SK-N-SH treated with all-trans-retinoic acid at 6 μM for 48 hours (cell line): ENCODE results near the gene AKT3.

Source experiments
- ATAC-seq: fragments of 200-7000 bp; cut with Tn5 transposase; 3 replicates; pipeline ENCODE4 v1.9.1; 2020; ENCODE audit warnings: mild to moderate bottlenecking, moderate library complexity
- ARNTL ChIP-seq: fragments of 450-650 bp; formaldehyde crosslinking; IDR thresholded peaks from 2 replicates; pipeline ENCODE4 v1.5.0; 2020; ENCODE audit warnings: low read depth, mild to moderate bottlenecking, moderate library complexity, borderline replicate concordance
- BACH2 ChIP-seq: fragments of 250-450 bp; sonication (Bioruptor Pico); IDR thresholded peaks from 2 replicates; pipeline ENCODE4 v1.9.0; 2021; ENCODE audit warnings: mild to moderate bottlenecking, borderline replicate concordance
- CSDC2 ChIP-seq: fragments of 250-450 bp; sonication (Bioruptor Pico); IDR thresholded peaks from 2 replicates; pipeline ENCODE4 v1.5.0; 2020; ENCODE audit warnings: mild to moderate bottlenecking, moderate library complexity
- CSRNP3 ChIP-seq: fragments of 250-450 bp; sonication (Bioruptor Pico); IDR thresholded peaks from 2 replicates; pipeline ENCODE4 v1.5.1; 2021; ENCODE audit warnings: mild to moderate bottlenecking, moderate library complexity
- ESRRG ChIP-seq: fragments of 250-450 bp; sonication (Bioruptor Pico); IDR thresholded peaks from 2 replicates; pipeline ENCODE4 v1.6.1; 2021; ENCODE audit warnings: mild to moderate bottlenecking
- GLIS3 ChIP-seq: fragments of 250-450 bp; sonication (Bioruptor Pico); IDR thresholded peaks from 2 replicates; pipeline ENCODE4 v1.5.0; 2020; ENCODE audit warnings: mild to moderate bottlenecking, moderate library complexity
- ISL1 ChIP-seq: fragments of 250-450 bp; sonication (Bioruptor Pico); IDR thresholded peaks from 2 replicates; pipeline ENCODE4 v2.1.2; 2022; ENCODE audit warnings: mild to moderate bottlenecking, moderate library complexity
- OSR1 ChIP-seq: fragments of 250-450 bp; sonication (Bioruptor Pico); IDR thresholded peaks from 2 replicates; pipeline ENCODE4 v1.8.0; 2022; ENCODE audit warnings: moderate library complexity, mild to moderate bottlenecking, inconsistent platforms
- POU6F1 ChIP-seq: fragments of 250-450 bp; sonication (Bioruptor Pico); IDR thresholded peaks from 2 replicates; pipeline ENCODE4 v1.8.0; 2021; ENCODE audit warnings: low read depth, mild to moderate bottlenecking, moderate library complexity, borderline replicate concordance
- PPARA ChIP-seq: fragments of 250-450 bp; sonication (Bioruptor Pico); IDR thresholded peaks from 2 replicates; pipeline ENCODE4 v1.5.0; 2020; ENCODE audit warnings: mild to moderate bottlenecking, borderline replicate concordance
- RARB ChIP-seq: fragments of 250-450 bp; sonication (Bioruptor Pico); IDR thresholded peaks from 2 replicates; pipeline ENCODE4 v1.8.0; 2021; ENCODE audit warnings: mild to moderate bottlenecking, moderate library complexity
- SNAI2 ChIP-seq: fragments of 250-450 bp; sonication (Bioruptor Pico); IDR thresholded peaks from 2 replicates; pipeline ENCODE4 v1.5.0; 2020; ENCODE audit warnings: mild to moderate bottlenecking, moderate library complexity
- TCF4 ChIP-seq: fragments of 250-450 bp; sonication (Bioruptor Pico); IDR thresholded peaks from 2 replicates; pipeline ENCODE4 v1.8.0; 2021; ENCODE audit warnings: mild to moderate bottlenecking, moderate library complexity, borderline replicate concordance
- TOX ChIP-seq: fragments of 250-450 bp; sonication (Bioruptor Pico); IDR thresholded peaks from 2 replicates; pipeline ENCODE4 v1.8.0; 2021; ENCODE audit warnings: mild to moderate bottlenecking, moderate library complexity, borderline replicate concordance
- ZC3H10 ChIP-seq: fragments of 250-450 bp; sonication (Bioruptor Pico); IDR thresholded peaks from 2 replicates; pipeline ENCODE4 v1.5.1; 2021; ENCODE audit warnings: mild to moderate bottlenecking, moderate library complexity
- ZNF565 ChIP-seq: fragments of 450-650 bp; formaldehyde crosslinking; conservative IDR thresholded peaks from 2 replicates; pipeline ENCODE4 v1.5.0; 2020; ENCODE audit warnings: low read depth, mild to moderate bottlenecking, moderate library complexity
- ZNF70 ChIP-seq: fragments of 450-650 bp; formaldehyde crosslinking; IDR thresholded peaks from 2 replicates; pipeline ENCODE4 v1.5.0; 2020; ENCODE audit warnings: mild to moderate bottlenecking, moderate library complexity
- TF ChIP-seq, protein P1 (sequence below): fragments of 250-450 bp; sonication (Bioruptor Pico); IDR thresholded peaks from 2 replicates; pipeline ENCODE4 v1.8.0; 2020; ENCODE audit warnings: mild to moderate bottlenecking, moderate library complexity, borderline replicate concordance

The AKT3 gene

GRCh38 chr1:243473227-243474135 lies 376.6 kb downstream of the AKT3 start (continued):
- TF ChIP-seq POU6F1 (no peak), GLIS3 (CRISPR knock-in tag) (no peak), CSDC2 (CRISPR knock-in tag) (no peak), OSR1 (CRISPR knock-in tag) (no peak), ESRRG (CRISPR knock-in tag) (no peak), SNAI2 (CRISPR knock-in tag) (no peak)

- ATAC-seq, result peak; percentile 39; the same call in 1 of the 3 replicates
- TF ChIP-seq ISL1 (CRISPR knock-in tag) (no peak), OSR1 (CRISPR knock-in tag) (no peak), POU6F1 (no peak), PPARA (CRISPR knock-in tag) (no peak), CSRNP3 (no peak), TCF4 (CRISPR knock-in tag) (no peak), GLIS3 (CRISPR knock-in tag) (no peak), ZNF565 (no peak), ARNTL (CRISPR knock-in tag) (no peak), TOX (no peak), ZNF70 (CRISPR knock-in tag) (no peak), ZC3H10 (no peak), RARB (no peak)
- TF ChIP-seq, protein P1, sequence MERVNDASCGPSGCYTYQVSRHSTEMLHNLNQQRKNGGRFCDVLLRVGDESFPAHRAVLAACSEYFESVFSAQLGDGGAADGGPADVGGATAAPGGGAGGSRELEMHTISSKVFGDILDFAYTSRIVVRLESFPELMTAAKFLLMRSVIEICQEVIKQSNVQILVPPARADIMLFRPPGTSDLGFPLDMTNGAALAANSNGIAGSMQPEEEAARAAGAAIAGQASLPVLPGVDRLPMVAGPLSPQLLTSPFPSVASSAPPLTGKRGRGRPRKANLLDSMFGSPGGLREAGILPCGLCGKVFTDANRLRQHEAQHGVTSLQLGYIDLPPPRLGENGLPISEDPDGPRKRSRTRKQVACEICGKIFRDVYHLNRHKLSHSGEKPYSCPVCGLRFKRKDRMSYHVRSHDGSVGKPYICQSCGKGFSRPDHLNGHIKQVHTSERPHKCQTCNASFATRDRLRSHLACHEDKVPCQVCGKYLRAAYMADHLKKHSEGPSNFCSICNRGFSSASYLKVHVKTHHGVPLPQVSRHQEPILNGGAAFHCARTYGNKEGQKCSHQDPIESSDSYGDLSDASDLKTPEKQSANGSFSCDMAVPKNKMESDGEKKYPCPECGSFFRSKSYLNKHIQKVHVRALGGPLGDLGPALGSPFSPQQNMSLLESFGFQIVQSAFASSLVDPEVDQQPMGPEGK (CRISPR knock-in tag), result no peak
These were observed 378.0 kb downstream of the AKT3 start for GRCh38 chr1:243471754-243472745.

- no peak for ATAC-seq
- TF ChIP-seq BACH2 (CRISPR knock-in tag), result no peak
- no peak for TF ChIP-seq RARB
- no peak for TF ChIP-seq ESRRG (CRISPR knock-in tag)
- no peak for TF ChIP-seq CSRNP3
- no peak for TF ChIP-seq CSDC2 (CRISPR knock-in tag)
- no peak for TF ChIP-seq ISL1 (CRISPR knock-in tag)
- TF ChIP-seq, all 23 proteins: peak for 0
These were observed 378.9 kb downstream of the AKT3 start for GRCh38 chr1:243471026-243471685.
